ENCODE results near the gene NT5DC3. TPM values are rescaled to one million over a fixed set of nuclear protein-coding genes. Genes with fewer than 3 reads are reported as not detected.

Gene NT5DC3
- total and polyA plus RNA-seq, 2 donors (not counting 3 experiments of a cell fraction or from before 2014, with no cell fraction given) = 1.5 to 6.7 TPM

GRCh38 chr12:103882861-103883596 is 42.0 kb upstream of the NT5DC3 start:
- Histone ChIP-seq H3K4me2 (ENCODE audit: insufficient read depth, low read length) (no peak overlapping the region), H2AFZ (ENCODE audit: low read depth, low read length) (no peak overlapping the region), H4K20me1 (replicated peaks; ENCODE audit: control insufficient read depth, extremely low read depth, insufficient read depth, low read length) (no peaks in the 10 kb centered on the region), H3K9ac (replicated peaks; ENCODE audit: extremely low read depth, insufficient read depth, low read length) (no peak overlapping the region), H3K36me3 (ENCODE audit: control insufficient read depth in 2 of 2, extremely low read depth in 1 of 2, insufficient read depth in 2 of 2, low read length in 2 of 2) (no peaks in the 10 kb centered on the region), H3K9me3 (replicated peaks; ENCODE audit: control insufficient read depth, insufficient read depth, low read length) (no peaks in the 10 kb centered on the region), H3K79me2 (ENCODE audit: control insufficient read depth, insufficient read depth, low read length) (no peaks in the 10 kb centered on the region), H3K9me1 (replicated peaks; ENCODE audit: control insufficient read depth, extremely low read depth, insufficient read depth, low read length) (no peaks in the 10 kb centered on the region), H3K27me3 (ENCODE audit: control insufficient read depth in 2 of 2, insufficient read depth in 2 of 2, low read length in 2 of 2) (peaks cover 0 to 7% of the 10 kb centered on the region in 2 experiments), H3K4me1 (ENCODE audit: control insufficient read depth, extremely low read depth, insufficient read depth, low read length) (peaks cover 6% of the 10 kb centered on the region), H3K4me3 (replicated peaks in 1 of 3; ENCODE audit: insufficient read depth in 1 of 3, low read depth in 1 of 3, low read length in 3 of 3) (no peak overlapping the region), H3K27ac (ENCODE audit: insufficient read depth, low read depth, low read length) (no peak overlapping the region)
- POLR2A ChIA-PET = no interaction called here
- TF ChIP-seq MAX (IDR thresholded peaks at IDR 0.05; ENCODE audit: insufficient read depth, insufficient read length) = no peak
- TF ChIP-seq JUN (IDR thresholded peaks at IDR 0.05; ENCODE audit: borderline replicate concordance, insufficient read depth, insufficient read length, low read depth) = no peak
- no peak for TF ChIP-seq EZH2 (IDR thresholded peaks at IDR 0.05; ENCODE audit: borderline replicate concordance, low read depth, low read length, severe bottlenecking)
- TF ChIP-seq MYC (IDR thresholded peaks at IDR 0.05; ENCODE audit: low read depth, low read length) = no peak
- no peak for TF ChIP-seq POLR2A (IDR thresholded peaks at IDR 0.05; ENCODE audit: low read depth, low read length)
- no peak for TF ChIP-seq GATA2 (IDR thresholded peaks at IDR 0.05; ENCODE audit: insufficient read depth, insufficient read length, low read depth, low read length)
- no peak for TF ChIP-seq POLR2AphosphoS5 (IDR thresholded peaks at IDR 0.05; ENCODE audit: insufficient read depth, low read depth, low read length)
- TF ChIP-seq CTCF (IDR thresholded peaks at IDR 0.05; ENCODE audit: extremely low read depth in 1 of 2, insufficient read depth in 1 of 2, low read depth in 1 of 2, low read length in 2 of 2) = no peak
- no peak for TF ChIP-seq FOS (IDR thresholded peaks at IDR 0.05; ENCODE audit: borderline replicate concordance, insufficient read depth, low read length)
- no TSS peak for BruUV-seq (replicated peaks)
- intact Hi-C loops (cut with micrococcal nuclease) (no loop called here), dilution Hi-C loops (cut with MboI; ENCODE audit: extremely low pct_ligation_motif_present, low sequenced_read_pairs) (no loop called here)
- FAIRE-seq (no peak), DNase-seq (ENCODE audit: low read depth, low spot score) (no peak)
- CTCF ChIA-PET = interaction anchor here (1.9 kb wide), 1 partner anchor 227 kb away, joined by 32 read pairs; no protein-coding TSS in a partner anchor

Data from endothelial cell of umbilical vein (primary cell).